ENCODE measurements around the gene GDF15.

GDF15 gene

DNA sequence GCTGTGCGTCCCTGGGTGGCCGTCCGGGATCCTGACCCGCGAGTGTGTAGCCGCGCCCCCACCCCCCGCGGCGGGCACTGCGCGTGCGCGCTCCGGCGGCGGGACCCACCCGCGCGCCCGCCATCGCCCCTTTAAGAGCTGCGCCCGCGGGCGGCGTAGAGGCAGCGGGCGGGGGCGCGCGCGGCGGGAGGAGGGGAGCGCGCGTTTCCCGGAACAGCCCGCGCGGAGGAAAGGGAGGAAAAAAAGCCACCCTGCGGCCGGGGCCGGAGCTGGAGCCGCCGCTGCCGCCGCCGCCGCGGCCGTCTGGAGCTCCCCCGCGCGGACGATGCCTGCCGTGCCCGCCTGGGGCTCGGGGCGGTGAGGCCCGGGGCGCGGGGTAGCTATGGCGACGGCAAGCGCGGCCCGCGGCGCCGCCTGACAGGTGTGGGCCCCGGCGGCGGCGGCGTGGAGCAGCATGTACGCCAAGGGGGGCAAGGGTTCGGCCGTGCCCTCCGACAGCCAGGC, 33.3 kb downstream of the GDF15 start, which contains the start of gene SSBP4:
SSBP4 (plus strand) TSS at position 204 of the 504 bp plus-strand sequence; CDS start at position 455, 251 bp downstream.
- peak; percentile 63 for DNase-seq (ENCODE audit: low read depth)

DNA sequence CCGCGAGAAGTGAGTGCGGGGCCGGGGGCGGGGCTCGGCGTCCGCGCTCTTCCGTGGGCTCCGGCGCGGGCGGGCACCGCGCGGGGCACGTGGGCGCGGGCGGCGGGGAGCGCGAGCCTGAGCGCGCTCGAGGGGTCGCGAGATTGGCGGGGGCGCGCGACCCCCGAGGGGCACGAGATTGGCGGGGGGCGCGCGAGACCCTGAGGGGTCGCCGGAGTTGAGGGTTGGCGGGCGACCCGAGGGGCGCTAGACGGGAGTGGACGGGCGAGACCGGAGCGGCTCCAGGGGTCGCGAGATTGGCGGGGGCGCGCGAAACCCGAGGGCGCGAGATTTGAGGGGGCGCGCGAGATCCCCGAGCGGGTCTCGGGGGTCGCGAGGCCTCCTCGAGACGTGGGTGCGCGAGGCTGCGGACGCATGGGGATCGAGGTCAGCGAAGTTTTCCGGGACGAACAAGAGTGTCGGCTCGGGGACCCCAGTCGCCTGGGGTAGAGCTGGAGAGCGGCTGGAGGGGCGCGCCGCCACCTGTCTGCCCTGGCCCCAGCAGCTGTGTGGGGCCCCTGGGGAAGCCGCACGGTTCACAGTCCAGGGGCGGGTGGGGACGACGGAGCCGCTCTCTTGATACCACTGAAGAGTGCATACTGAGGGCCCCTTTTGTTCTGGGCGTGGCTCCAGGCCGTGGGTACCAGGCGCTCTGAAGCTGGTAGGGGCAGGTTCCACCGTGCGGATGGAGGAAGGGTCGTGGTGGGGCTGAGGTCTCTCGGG, 33.9 kb downstream of the GDF15 start:
- no peak for DNase-seq (ENCODE audit: low read depth)

DNA sequence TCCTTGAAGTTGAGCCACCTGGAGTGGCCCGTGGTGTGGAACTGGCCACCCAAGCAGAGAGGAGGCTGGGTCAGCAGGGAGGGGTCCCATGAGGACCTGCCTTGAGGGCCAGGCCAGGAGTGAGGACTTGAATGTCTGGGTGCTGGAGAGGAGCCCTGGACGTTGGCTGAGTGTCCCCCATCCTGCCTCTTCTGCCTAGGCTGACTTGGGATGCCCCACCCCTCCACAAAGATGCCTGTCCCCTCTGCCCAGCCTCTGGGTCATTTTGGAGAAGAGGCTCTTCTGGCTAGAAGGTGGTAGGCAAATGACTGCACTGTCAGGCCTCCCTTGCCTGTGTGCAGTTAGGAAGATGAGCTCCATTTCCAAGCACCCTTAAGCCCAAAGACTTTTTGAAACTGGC, 35.0 kb downstream of the GDF15 start:
- DNase-seq (ENCODE audit: low read depth), result no peak

DNA sequence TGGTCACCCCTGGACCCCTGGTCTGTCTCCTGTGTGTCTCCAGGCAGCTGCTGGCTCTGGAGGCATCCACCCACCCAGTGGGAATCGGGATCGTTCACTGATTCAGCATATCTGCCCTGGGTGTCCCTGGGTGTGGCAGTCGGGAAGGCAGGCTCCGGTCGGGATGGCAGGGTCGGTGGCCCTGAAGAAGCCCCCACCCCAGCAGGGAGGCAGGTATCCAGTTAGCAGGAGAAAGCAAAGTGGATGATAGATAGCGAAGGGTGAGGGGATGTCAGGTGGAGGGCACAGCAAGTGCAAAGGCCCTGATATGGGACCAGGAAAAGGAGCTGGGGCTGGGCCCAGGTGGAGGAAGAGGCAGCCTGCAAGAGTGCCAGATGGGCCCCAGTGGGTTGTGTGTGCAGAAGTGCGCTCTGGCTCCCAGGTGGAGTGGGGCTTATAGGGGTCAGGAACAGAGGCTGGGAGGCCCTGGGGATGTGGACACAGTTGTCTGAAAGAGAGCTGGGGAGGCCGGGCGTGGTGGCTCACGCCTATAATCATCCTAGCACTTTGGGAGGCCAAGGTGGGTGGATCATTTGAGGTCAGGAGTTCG, 35.5 kb downstream of the GDF15 start:
- DNase-seq (ENCODE audit: low read depth), result no peak

DNA sequence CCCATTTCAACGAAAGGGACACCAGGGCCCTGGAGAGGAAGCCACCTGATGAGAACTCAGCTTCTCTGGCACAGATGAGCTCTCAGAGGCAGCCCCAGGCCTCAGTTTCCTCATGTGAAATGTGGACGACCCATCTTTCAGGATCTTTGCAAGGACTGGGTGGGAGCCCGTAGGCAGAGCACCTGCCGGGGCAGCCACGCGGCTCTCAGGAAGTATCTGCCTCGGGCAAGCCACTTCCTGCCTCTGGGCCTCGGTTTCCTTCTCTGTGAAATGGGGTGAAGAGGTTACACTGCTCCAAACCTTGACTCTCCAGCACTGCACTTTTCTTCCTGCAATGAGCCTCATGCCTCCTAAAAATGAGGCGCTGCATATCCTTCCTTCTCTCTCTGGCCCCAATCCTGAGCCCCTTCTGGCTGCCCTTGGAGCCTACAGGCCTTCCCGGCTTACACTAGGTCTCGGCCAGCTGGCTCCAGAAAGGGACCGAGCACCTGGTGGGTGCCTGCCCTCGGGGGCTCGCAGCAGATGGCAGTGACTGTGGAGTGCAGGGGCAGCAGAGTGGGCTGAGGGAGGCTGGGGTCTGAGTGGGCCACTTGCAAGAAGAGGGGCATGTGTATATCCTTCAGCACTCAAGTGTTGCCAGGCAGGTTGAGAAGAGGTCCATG, 36.7 kb downstream of the GDF15 start:
- no peak for DNase-seq (ENCODE audit: low read depth)

DNA sequence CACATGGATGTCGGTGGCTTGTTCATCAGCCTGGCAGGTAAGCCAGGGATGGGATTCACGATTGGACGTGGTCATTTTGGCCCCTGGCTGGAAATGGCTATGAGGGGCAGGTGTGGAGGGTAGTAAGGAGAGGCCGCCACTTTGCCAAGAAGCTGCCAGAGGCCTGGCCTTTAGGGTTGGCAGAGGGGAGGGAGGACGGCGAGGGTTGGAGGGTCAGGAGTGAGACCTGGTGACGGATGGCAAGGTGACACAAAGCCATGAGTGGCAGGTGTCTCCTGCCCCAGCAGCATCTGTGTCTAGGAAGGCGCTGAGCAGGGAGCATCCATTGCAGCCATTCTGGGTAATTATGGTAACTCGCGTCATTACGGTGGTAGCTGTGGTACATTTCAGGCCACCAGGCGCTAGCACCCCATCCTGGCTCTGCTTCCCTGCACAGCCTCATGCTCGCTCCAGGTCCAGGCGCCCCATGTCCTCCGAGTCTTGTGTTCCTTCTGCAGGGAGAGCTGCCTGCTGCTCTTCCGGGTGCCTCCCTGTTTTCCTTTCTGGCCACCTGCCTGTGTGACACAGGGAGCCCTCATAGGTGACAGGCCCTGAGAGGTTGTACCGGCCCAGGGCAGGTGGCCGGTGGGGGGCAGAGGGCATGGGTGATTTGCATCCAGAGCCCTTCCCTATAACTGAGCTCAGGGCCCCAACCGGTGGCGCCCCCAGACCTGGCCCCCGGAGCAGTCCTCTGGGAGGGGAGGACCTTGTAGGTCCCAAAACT, 37.5 kb downstream of the GDF15 start:
- DNase-seq (ENCODE audit: low read depth), result no peak

DNA sequence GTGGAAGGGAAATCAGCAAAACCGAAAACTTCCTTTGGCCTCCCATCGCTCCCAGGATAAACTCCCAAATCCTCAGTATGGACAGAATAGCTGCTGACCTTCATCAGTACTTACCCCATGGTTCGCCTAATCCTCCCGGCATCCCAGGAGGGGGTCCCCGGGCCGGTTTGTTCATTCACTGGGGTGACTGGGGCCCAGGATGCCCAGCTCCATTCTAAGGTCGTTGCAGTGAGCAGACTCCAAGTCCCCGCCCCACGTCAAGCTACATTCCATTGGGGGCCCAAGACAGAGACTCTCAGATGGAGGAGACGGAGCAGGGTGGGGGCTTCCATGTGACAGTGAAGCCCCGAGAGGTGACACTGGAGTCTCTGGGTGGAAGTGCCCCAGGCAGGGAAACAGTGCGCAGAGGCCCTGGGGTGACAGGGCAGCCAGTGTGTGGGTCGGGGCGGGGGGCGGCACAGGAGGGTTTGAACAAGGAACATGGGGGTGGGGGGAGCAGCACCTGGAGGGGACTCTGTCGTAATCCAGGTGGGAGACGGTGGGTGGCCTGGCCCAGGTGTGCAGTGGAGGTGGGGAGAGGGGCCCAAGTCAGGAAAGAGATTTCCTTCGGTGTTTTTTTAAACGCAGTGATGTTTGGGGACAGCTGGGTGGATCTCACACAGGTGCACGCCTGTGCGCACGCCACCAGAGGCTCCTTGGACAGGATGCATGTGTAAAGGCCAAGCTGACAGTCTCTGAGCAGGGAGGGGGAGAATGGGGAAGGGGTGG, 38.3 kb downstream of the GDF15 start:
- no peak for DNase-seq (ENCODE audit: low read depth)

DNA sequence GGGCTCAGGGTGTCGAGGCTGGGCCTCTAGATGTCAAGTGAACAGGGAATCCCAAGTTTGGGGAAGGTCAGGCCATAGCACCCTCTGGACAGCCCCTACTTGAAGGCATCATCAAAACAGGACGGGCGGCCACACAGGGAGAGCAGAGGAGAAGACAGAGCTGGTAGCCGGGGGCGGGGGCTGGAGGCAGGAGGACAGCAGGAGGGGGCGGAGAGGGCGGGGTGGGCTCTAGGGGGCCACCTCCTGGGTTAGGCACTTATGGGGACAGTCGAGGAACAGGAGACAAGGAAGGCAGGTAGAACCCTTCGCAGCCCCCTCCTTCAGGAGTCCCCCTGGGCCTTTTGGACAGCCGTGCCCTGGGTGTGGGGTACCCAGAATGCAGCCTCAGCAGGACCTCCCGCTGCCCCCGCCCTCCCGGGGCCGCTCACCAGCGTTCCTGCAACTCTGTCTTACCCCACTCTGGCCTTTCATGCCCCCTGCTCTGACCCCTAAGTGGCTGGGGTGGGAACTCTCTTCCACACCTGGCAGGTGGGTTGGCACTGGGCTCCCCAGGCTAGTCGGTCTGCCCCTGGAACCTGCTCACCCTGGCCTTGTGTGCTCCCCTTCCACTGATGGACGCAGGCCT, 39.0 kb downstream of the GDF15 start:
- DNase-seq (ENCODE audit: low read depth), result no peak

DNA sequence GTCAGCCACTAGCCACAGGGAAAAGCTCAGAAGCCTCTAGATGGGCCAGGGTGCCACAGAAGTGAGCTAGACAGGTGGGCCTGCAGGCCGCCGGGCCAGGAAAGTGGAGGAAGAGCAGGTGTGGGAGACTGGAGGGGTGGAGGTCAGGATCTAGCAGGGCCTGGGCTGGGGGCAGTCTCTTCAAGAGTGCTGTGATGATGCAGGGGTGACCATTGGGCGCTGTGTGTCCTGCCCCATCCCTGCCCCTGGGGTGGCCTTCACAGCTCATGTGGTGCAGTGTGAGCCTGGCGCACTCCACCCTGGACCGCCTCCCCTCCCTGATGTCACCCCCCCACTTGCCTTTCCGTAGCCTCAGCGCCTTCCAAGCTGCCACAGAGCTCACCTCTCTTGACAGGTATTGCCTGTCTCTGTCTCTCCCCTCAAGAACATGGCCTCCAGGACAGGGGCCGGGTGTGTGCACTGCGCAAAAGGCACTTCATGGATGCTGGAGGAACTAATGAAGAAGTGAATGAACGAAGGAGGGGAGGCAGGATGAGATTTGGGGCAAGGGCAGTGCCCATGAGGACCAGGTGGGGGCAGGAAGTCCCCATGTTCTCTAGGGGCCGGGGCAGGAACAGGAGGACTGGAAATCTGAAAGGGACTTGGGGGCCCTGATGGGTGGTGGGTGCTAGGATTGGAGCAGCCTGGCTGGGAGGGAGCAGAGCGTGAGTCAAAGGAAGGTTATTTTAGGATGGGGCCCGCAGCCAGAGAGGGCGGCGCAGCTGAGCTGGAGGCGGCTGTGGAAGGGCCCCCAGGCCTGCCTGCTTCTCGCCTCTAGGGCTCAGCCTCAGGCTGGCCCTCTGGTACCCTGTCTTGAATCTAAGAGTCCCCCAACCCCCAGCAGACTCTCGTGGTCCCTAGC, 39.8 kb downstream of the GDF15 start:
- peak; percentile 41 for DNase-seq (ENCODE audit: low read depth)

DNA sequence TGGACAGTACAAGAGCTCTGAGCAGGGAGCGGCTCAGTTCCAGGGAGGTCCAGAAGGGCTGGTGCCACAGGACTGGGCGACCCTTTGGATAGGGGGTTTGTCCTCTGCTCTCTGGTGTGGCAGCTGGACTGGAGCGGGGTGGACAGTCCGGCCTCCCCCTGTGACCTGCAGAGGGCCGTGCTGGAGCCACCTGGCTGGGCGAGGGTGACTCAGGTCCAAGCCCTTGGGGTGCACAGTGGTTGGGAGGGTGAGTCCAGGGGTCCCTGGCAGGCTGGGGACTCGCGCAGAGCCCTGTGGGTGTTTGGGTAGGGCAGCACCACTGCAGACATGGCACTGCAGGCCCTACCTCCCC, 40.4 kb downstream of the GDF15 start:
- no peak for DNase-seq (ENCODE audit: low read depth)

DNA sequence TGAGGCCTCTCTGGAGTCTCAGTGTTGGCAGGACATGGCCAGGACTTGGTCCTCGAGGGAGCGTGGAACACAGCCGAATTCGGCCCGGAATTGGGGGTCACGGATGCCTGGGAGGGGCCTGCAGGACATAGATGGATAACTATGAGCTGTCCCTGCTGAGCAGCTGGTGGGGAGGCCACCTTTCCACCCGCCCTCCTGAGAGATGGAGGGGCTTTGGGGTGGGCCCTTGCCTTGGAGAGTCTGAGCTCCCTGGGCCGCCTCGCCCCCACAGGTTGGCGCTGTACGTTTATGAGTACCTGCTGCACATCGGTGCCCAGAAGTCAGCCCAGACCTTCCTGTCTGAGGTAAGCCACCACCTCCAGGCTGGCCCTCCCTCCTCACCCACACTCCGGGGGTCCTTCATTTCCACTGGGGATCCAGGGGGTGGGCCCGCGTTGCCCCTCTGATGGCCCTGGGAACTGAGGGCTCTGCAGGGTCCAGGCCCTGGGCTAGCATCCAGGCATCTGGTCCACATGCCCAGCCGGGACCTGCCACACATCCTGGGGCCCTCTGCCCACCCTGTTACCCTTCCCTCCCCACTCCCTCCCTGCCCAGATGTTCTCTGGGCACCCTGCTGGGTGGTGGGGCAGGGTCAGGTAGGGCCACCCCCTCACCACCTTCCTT, 41.3 kb downstream of the GDF15 start:
- no peak for DNase-seq (ENCODE audit: low read depth)

DNA sequence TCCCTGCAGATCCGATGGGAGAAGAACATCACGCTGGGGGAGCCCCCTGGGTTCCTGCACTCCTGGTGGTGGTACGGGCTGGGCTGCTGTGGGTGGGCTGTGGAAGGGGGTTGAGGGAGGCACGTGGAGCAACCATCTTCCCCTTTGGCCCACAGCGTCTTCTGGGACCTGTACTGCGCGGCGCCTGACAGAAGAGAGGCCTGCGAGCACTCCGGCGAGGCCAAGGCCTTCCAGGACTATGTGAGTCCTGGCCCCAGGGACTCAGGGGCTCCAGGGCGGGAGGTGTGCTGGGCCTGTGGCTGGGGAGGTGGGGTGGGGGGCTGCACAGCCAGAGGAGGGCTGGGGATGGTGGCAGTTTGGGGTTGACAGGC, 41.8 kb downstream of the GDF15 start:
- no peak for DNase-seq (ENCODE audit: low read depth)

DNA sequence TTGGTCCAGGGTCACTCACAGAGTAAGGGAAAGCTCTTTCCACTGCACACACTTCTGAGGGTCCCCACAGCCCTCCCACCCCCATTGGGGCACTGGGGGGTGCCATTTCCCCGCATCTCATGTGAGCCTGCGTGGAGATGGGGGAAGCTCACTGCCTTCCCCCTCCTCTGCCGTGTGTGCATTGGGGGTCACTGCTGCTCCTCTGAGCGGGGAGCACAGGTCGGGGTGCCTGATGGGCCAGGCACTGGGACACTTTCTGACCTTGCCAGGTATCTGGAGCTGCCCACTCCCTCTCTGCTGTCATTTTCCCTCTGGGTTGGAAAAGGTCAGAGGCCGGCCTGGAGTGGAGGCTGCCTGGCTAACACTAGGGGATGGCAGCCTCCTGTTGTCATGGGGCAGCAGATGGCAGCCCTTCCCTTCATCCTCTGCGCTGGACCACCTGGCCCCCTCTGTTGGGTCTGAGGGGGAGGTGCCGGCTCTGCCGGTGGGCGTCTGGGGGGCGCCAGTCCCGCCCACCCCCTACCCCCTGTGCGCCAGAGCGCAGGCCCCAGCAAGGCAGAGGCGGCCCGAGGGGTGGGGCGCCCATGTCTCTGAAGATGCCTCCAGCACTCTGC, 42.3 kb downstream of the GDF15 start:
- no peak for DNase-seq (ENCODE audit: low read depth)

DNA sequence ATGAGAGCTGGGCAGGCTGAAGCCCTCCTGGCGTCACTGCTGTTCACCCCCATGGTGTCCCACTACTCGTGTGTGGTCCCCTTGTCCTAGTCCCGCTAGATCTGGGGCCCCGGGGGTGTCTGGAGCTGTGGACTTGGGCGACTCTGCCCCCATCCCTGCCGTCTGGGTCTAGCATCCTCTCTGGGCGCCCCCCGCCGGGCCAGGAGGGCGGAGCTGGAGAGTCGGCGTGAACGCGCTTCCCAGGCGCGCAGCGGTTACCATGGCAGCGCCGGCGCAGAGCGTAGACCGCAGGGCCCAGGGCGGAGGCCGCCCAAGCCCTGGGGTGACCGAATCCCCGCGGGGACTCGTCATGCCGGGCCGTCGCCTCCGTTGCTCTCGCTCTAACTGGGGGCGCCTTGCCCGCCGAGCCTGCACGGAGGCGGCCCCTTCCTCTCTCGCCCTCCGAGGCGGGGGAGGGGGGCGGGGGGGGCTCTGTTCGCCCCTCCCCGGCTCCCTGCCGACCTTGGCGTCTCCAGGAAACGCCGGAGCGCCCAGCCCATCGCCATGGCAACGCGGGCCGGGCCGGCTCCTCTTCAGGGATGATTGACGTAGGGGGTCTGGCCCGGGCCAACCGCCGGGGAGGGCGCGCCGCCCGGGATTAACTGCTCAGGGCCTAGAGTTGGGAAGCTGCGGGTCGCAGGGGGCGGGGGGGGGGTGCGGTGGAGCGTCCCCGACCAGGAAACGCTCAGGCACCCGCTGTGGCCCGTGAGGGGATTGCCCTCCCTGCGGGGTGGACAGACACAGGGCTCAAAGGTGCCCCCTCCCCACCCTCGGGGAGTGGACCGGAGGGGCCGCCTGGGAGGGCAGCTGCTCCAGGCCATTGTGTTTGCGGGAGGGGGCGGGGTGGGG, 43.1 kb downstream of the GDF15 start:
- DNase-seq (ENCODE audit: low read depth), result peak; percentile 75

DNA sequence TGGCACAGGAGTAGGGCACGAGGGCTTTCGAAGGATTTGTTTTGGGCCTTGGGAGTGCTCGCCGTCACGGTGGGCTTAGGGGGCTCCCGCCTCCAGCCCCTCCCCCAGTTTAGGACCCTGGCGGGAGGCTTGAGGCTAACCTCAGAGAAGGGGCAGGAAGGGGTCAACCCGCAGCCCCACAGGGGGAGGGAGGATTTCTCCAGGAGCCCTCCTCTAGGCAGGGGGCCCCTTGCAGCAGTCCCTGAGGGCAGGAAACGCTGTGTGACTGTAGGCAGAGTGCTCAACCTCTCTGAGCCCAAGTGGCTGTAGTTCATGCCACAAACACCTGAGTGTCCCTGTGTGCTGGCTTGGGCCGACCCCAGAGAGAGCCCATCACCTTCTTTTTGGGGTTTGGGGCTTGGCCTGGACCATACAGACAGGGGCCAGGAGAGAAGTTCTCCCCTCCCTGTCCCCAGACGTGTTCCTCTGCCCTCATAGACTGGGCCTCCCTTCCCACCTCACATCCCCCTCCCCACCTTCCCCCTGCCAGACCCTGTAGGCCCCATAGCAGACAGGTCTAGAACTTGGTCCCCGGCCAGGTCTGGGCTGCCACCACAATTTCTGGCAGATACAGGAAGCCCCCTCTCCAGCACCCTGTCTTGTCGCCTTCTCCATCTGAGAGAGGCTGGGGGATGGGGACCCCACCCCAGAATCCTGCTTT, 43.9 kb downstream of the GDF15 start:
- no peak for DNase-seq (ENCODE audit: low read depth)

DNA sequence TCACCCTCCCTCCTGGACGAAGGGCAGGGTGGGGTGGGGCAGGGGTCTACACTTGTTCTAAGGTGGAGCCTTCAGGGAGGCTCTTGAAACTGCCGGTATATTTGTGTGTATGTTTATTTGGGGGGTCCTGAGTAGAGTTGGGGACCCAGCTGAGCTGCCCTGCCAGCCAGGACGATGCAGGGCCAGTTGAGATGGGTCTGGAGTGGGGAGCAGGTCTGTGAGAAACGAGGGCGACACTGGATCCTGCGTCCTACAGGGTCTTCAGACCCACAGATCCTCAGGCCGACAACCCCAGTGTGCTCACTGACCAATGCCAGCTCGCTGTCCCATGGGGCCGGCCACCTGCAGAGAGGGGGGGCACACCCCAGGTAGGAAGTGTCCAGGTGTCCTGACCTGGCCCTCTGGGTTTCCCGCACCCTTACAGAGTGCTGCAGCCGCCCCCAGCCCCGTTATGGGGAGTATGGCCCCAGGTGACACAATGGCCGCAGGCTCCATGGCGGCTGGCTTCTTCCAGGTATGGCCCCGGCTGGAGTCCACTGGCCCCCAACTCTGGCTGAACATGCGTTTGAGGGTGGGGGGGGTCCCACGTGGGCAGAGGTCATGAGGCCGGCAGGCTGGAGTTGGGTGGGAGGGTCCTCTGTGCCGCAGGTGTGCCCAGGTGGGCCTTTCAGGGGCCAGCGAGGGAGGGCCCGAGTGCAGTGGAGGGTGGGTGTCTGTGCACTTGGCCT, 44.6 kb downstream of the GDF15 start:
- DNase-seq (ENCODE audit: low read depth), result no peak

Data from amniotic epithelial cell (primary cell).